Measurements from ENCODE around the gene FCN2.

- 0 out of 6 replicates have a peak, but pooled peaks of 1 of the 3 experiments have one; percentile 2 for TF ChIP-seq CTCF (IDR thresholded peaks at IDR 0.05 in 2 of 3, conservative IDR thresholded peaks at IDR 0.05 in 1 of 3; ENCODE audit: borderline replicate concordance in 1 of 3, insufficient read depth in 1 of 3, low read depth in 2 of 3, low read length in 2 of 3)
- TF ChIP-seq EZH2 (IDR thresholded peaks at IDR 0.05) = no peak
- TF ChIP-seq POLR2A (IDR thresholded peaks at IDR 0.05; ENCODE audit: borderline replicate concordance, extremely low read depth, insufficient read depth, insufficient read length) = no peak
- no peak for TF ChIP-seq SP1 (IDR thresholded peaks at IDR 0.05; ENCODE audit: low read depth)
- TF ChIP-seq MAX (IDR thresholded peaks at IDR 0.05) = no peak
- no peak for TF ChIP-seq CEBPB (IDR thresholded peaks at IDR 0.05; ENCODE audit: low read depth)
- no peak for TF ChIP-seq POLR2AphosphoS5 (IDR thresholded peaks at IDR 0.05; ENCODE audit: low read depth, low read length)
These were observed 19.2 kb downstream of the FCN2 start for GRCh38 chr9:134899818-134900217.
